A549 (cell line): ENCODE results near the gene ATP6V1B1. TPM values are rescaled to one million over a fixed set of nuclear protein-coding genes. Genes with fewer than 3 reads are reported as not detected.
"Not testable (repeated sequence)": the region's sequence is repeated elsewhere in the genome, so short reads cannot be mapped to it uniquely, and the experiment has no call there.

Experiments
- ATAC-seq, 2 experiments: fragments of 200-7000 bp in 1 of 2; fragments of >200 bp in 1 of 2; cut with Nextera tagmentation in 1 of 2; cut with Tn5 transposase in 1 of 2; 3 replicates each; pipeline versions ENCODE4 v1.8.0 to v1.9.1; 2018 to 2020; ENCODE audit warnings: mild to moderate bottlenecking in 1 of 2, moderate library complexity in 1 of 2
- CTCF ChIA-PET: fragments of 300-600 bp; sonication (Branson Sonifier 250); formaldehyde crosslinking; extraction: SDS; loops from one replicate; lab custom pipeline; 2021; ENCODE audit warnings: antibody characterized with exemption, inconsistent platforms; lab: Yijun Ruan, JAX
- POLR2A ChIA-PET: fragments of 350-600 bp; formaldehyde crosslinking; extraction: SDS; loops from one replicate; lab custom pipeline; 2021; ENCODE audit warnings: antibody characterized with exemption, inconsistent platforms; lab: Yijun Ruan, JAX
- DNase-seq, 2 experiments: peaks; one replicate each; pipeline versions ENCODE4 v3.0.0 to v3.0.0-alpha.2; 2011 to 2016; ENCODE audit warnings: low read depth in 1 of 2, low spot score in 1 of 2
- FAIRE-seq: peaks from 2 replicates; lab custom pipeline; 2011; peaks lifted over from hg19 to GRCh38; lab: Jason Lieb, UNC
- H3K27ac ChIP-seq, 2 experiments: fragments of >200 bp; sonication (Bioruptor Twin); formaldehyde crosslinking; 3 replicates each; pipeline ENCODE4 v1.5.1; 2016 to 2017
- H3K4me1 ChIP-seq: fragments of >200 bp; sonication (Bioruptor Twin); formaldehyde crosslinking; 3 replicates; pipeline ENCODE4 v1.6.1; 2016
- H3K4me2 ChIP-seq: fragments of >200 bp; sonication (Bioruptor Twin); formaldehyde crosslinking; 3 replicates; pipeline ENCODE4 v1.6.1; 2016
- H3K4me3 ChIP-seq: fragments of >200 bp; sonication (Bioruptor Twin); formaldehyde crosslinking; 3 replicates; pipeline ENCODE4 v1.5.1; 2016
- H3K9me3 ChIP-seq: fragments of >200 bp; sonication (Bioruptor Twin); formaldehyde crosslinking; 3 replicates; pipeline ENCODE4 v1.6.1; 2016
- ATOH8 ChIP-seq: fragments of 250-450 bp; sonication (Bioruptor Pico); IDR thresholded peaks from 2 replicates; pipeline ENCODE4 v1.5.0; 2020; ENCODE audit warnings: low read depth, mild to moderate bottlenecking, moderate library complexity
- BCL3 ChIP-seq: fragments of >200 bp; sonication (Bioruptor Twin); formaldehyde crosslinking; IDR thresholded peaks from 3 replicates; pipeline ENCODE4 v1.6.1; 2016
- BHLHE40 ChIP-seq: IDR thresholded peaks from 2 replicates; pipeline ENCODE4 v1.6.1; 2012; ENCODE audit warnings: low read depth, low read length, inconsistent platforms
- CBX2 ChIP-seq: fragments of 200-600 bp; sonication (generic); IDR thresholded peaks from 2 replicates; pipeline ENCODE4 v1.6.1; 2016; ENCODE audit warnings: low read depth, mild to moderate bottlenecking, borderline replicate concordance
- CHD2 ChIP-seq: fragments of 150-350 bp; IDR thresholded peaks from 2 replicates; pipeline ENCODE4 v1.6.1; 2014; ENCODE audit warnings: low read length; ENCODE audit not compliant: partially characterized antibody
- CHD4 ChIP-seq: fragments of 200-600 bp; sonication (generic); IDR thresholded peaks from 2 replicates; pipeline ENCODE4 v1.6.1; 2016; ENCODE audit warnings: antibody characterized with exemption, mild to moderate bottlenecking, borderline replicate concordance
- CTCF ChIP-seq: fragments of >200 bp; sonication (Bioruptor Twin); formaldehyde crosslinking; IDR thresholded peaks from 3 replicates; pipeline ENCODE4 v1.5.1; 2016
- ELK1 ChIP-seq: fragments of 150-350 bp; IDR thresholded peaks from 2 replicates; pipeline ENCODE4 v1.6.1; 2014; ENCODE audit warnings: low read depth, mild to moderate bottlenecking, low read length
- GATA3 ChIP-seq: IDR thresholded peaks from 2 replicates; pipeline ENCODE4 v1.6.1; 2012; ENCODE audit warnings: borderline replicate concordance
- HDAC2 ChIP-seq: fragments of 200-600 bp; sonication (generic); IDR thresholded peaks from 2 replicates; pipeline ENCODE4 v1.6.1; 2016
- HEYL ChIP-seq: fragments of 250-450 bp; sonication (Bioruptor Pico); IDR thresholded peaks from 2 replicates; pipeline ENCODE4 v1.8.0; 2021; ENCODE audit warnings: mild to moderate bottlenecking, moderate library complexity
- JUN ChIP-seq, 2 experiments: fragments of >200 bp; sonication (Bioruptor Twin); formaldehyde crosslinking; IDR thresholded peaks; 2 replicates in 1 of 2; 3 replicates in 1 of 2; pipeline ENCODE4 v1.6.1; 2016 to 2017
- MAZ ChIP-seq: fragments of 150-350 bp; IDR thresholded peaks from 2 replicates; pipeline ENCODE4 v1.6.1; 2014; ENCODE audit warnings: antibody characterized with exemption, low read depth, low read length, borderline replicate concordance
- NR3C1 ChIP-seq: fragments of >200 bp; sonication (Bioruptor Twin); formaldehyde crosslinking; IDR thresholded peaks from 3 replicates; pipeline ENCODE4 v1.6.1; 2017
- PBX3 ChIP-seq: IDR thresholded peaks from 2 replicates; pipeline ENCODE4 v1.6.1; 2012
- PHF8 ChIP-seq: fragments of 200-600 bp; sonication (generic); IDR thresholded peaks from 2 replicates; pipeline ENCODE4 v1.6.1; 2016; ENCODE audit warnings: low read depth, mild to moderate bottlenecking, antibody characterized with exemption, moderate library complexity, borderline replicate concordance
- POLR2A ChIP-seq: IDR thresholded peaks from 2 replicates; pipeline ENCODE4 v1.6.1; 2012; ENCODE audit warnings: mild to moderate bottlenecking, low read length
- RAD21 ChIP-seq, 2 experiments: fragments of >200 bp in 1 of 2; sonication (Bioruptor Twin) in 1 of 2; formaldehyde crosslinking in 1 of 2; IDR thresholded peaks in 1 of 2; conservative IDR thresholded peaks in 1 of 2; 2 replicates in 1 of 2; 3 replicates in 1 of 2; pipeline ENCODE4 v1.6.1; 2012 to 2018; ENCODE audit warnings: inconsistent platforms in 1 of 2
- RCOR1 ChIP-seq: fragments of 150-350 bp; IDR thresholded peaks from 2 replicates; pipeline ENCODE4 v1.6.1; 2014; ENCODE audit warnings: antibody characterized with exemption, low read length, low read depth
- SMC3 ChIP-seq: fragments of >200 bp; sonication (Bioruptor Twin); formaldehyde crosslinking; IDR thresholded peaks from 3 replicates; pipeline ENCODE4 v1.6.1; 2018; ENCODE audit warnings: inconsistent platforms
- ZNF302 ChIP-seq: fragments of 250-450 bp; sonication (Bioruptor Pico); IDR thresholded peaks from 2 replicates; pipeline ENCODE4 v1.9.0; 2021; ENCODE audit warnings: inconsistent platforms, mild to moderate bottlenecking, moderate library complexity
- WGBS: methylation state at CpG from one replicate; pipeline ENCODE4 v1.1.6; 2017; ENCODE audit errors: missing lambda C conversion rate; 5-methylcytosine and 5-hydroxymethylcytosine counted together
- polyA plus RNA-seq, 4 experiments: library from polyadenylated mRNA; depleted of rRNA in 3 of 4; stranded (reverse); fragments of >200 nt; fragmentation: RNase III in 1 of 4; extraction: RNeasy Plus Mini Kit Qiagen cat#74134 plus additional on column Dnase treatment in 1 of 4; gene quantifications; 2 replicates in 3 of 4; 3 replicates in 1 of 4; pipeline ENCODE4 v1.2.3, GENCODE V29; 2011 to 2017

Gene ATP6V1B1
- polyA plus RNA-seq, 2 of the 4 experiments (the other 2 are of a cell fraction), result 1.9 to 2.5 TPM

GRCh38 chr2:70999362-70999761 lies 63.7 kb downstream of the ATP6V1B1 start:
- H3K9me3 ChIP-seq, result no peaks in the 10 kb centered on the region
- TF ChIP-seq ZNF302 (CRISPR knock-in tag) (no peak), ELK1 (no peak), HEYL (CRISPR knock-in tag) (no peak), CHD2 (no peak), PHF8 (no peak), BHLHE40 (no peak), CBX2 (no peak)
- TF ChIP-seq, all 56 proteins: peak for 0
- H3K4me3 ChIP-seq, result no peak overlapping the region
- peaks cover 10% of the 10 kb centered on the region; the same call in 2 of the 3 replicates for H3K4me1 ChIP-seq
- ChIA-PET POLR2A (no interaction called here), CTCF (interaction anchor here (1.1 to 3.8 kb wide), 4 partner anchors 10 to 219 kb away, joined by 3 to 30 read pairs (median 4); no protein-coding TSS in a partner anchor)
- DNase-seq, result no peak
- 63% methylated on average over 2 of the region's 2 CpGs for WGBS
- no peak for ATAC-seq
- FAIRE-seq, result no peak
- H3K4me2 ChIP-seq, result no peak overlapping the region
- H3K27ac ChIP-seq, result no peak overlapping the region

GRCh38 chr2:70999931-71000330 lies 64.2 kb downstream of the ATP6V1B1 start:
- H3K4me2 ChIP-seq, FAIRE-seq, DNase-seq, ATAC-seq, H3K27ac ChIP-seq, H3K9me3 ChIP-seq, POLR2A ChIA-PET, H3K4me3 ChIP-seq: not testable (repeated sequence)
- H3K4me1 ChIP-seq, result peaks cover 10% of the 10 kb centered on the region; the same call in 2 of the 3 replicates
- CTCF ChIA-PET, result interaction anchor here (1.1 to 5.7 kb wide), 10 partner anchors 10 to 680 kb away, joined by 3 to 37 read pairs (median 7); partner anchors contain the start of gene FIGLA
- WGBS, result 86% methylated on average over 10 of the region's 10 CpGs

- POLR2A ChIA-PET, result interaction anchor here (0.5 to 1.0 kb wide), 2 partner anchors 67 to 83 kb away, joined by 7 to 9 read pairs; partner anchors contain the start of gene NAGK
- ATAC-seq, result peak; percentile 86 to 93
- TF ChIP-seq ELK1 (no peak), JUN (IDR thresholded peaks at IDR 0.05) (0 out of 5 replicates have a peak, but pooled peaks of 1 of the 2 experiments have one; percentile 43), CTCF (peak; percentile 94), BCL3 (no peak), ATOH8 (CRISPR knock-in tag) (no peak), SMC3 (peak; percentile 47), GATA3 (no peak), MAZ (no peak), NR3C1 (no peak), HEYL (CRISPR knock-in tag) (no peak), CHD2 (no peak), RCOR1 (no peak), HDAC2 (no peak), PBX3 (no peak), POLR2A (peak; percentile 25; the same call in 1 of the 2 replicates), PHF8 (no peak), BHLHE40 (no peak), CHD4 (peak; percentile 96; the same call in 1 of the 2 replicates), RAD21 (conservative IDR thresholded peaks at IDR 0.05 in 1 of 2, IDR thresholded peaks at IDR 0.05 in 1 of 2) (peak; percentile 41 to 43; a peak in 4 of 5 replicates), CBX2 (no peak)
- Histone ChIP-seq H3K27ac (peak overlapping the region; percentile 64 to 83), H3K4me3 (peak overlapping the region; percentile 42), H3K9me3 (no peaks in the 10 kb centered on the region), H3K4me1 (peaks cover 5% of the 10 kb centered on the region; the same call in 1 of the 3 replicates), H3K4me2 (peak overlapping the region; percentile 85)
- peak; percentile 59 to 80 for DNase-seq
- 14% methylated on average over 21 of the region's 21 CpGs for WGBS
- CTCF ChIA-PET, result interaction anchor here (0.6 to 5.7 kb wide), 37 partner anchors 9 to 681 kb away, joined by 3 to 37 read pairs (median 4); partner anchors contain the start of genes FIGLA and NAGK
- FAIRE-seq, result no peak
These were observed 65.3 kb downstream of the ATP6V1B1 start for GRCh38 chr2:71000780-71001591.
